K562 (cell line): ENCODE measurements around the gene CREG2. TPM values are rescaled to one million over a fixed set of nuclear protein-coding genes. Genes with fewer than 3 reads are reported as not detected.

Experiments used
- ATAC-seq: fragments of 200-7000 bp; cut with Tn5 transposase; 3 replicates; pipeline ENCODE4 v1.9.1; 2020; ENCODE audit warnings: moderate library complexity
- BruUV-seq: library from RNA; stranded (reverse); fragments of 400-500 nt; replicated peaks from 2 replicates; lab custom pipeline; 2021; lab: Mats Ljungman, UMichigan
- CTCF ChIA-PET: fragments of 300-600 bp; formaldehyde crosslinking; extraction: SDS; loops from one replicate; lab custom pipeline; 2021; ENCODE audit warnings: low intra/inter-chr PET ratio; lab: Yijun Ruan, JAX
- POLR2A ChIA-PET: fragments of 300-600, 350-650 bp; sonication (Branson Sonifier 250); formaldehyde crosslinking; extraction: SDS; loops from one replicate; lab custom pipeline; 2021; ENCODE audit warnings: antibody characterized with exemption, inconsistent platforms; lab: Yijun Ruan, JAX
- DNase-seq, 4 experiments: peaks; one replicate each; pipeline versions ENCODE4 v3.0.0 to v3.0.0-alpha.2; 2011 to 2018; ENCODE audit warnings: low spot score in 3 of 4, mixed read lengths in 3 of 4; ENCODE audit errors: extremely low read depth in 1 of 4
- FAIRE-seq: peaks from 2 replicates; lab custom pipeline; 2011; peaks lifted over from hg19 to GRCh38; lab: Jason Lieb, UNC
- H2AFZ ChIP-seq: 2 replicates; pipeline ENCODE4 v1.6.0; 2011; ENCODE audit warnings: low read depth, low read length, control low read depth, inconsistent platforms
- H3K27ac ChIP-seq: fragments of 200-600 bp; 3 replicates; pipeline ENCODE4 v1.8.0; 2011; ENCODE audit warnings: low read depth, mild to moderate bottlenecking, control low read depth, inconsistent platforms, low read length, moderate library complexity, mixed read lengths; ENCODE audit errors: extremely low read depth
- H3K27me3 ChIP-seq, 2 experiments: fragments of 300-600 bp in 1 of 2; 2 replicates in 1 of 2; 3 replicates in 1 of 2; pipeline versions ENCODE4 v1.6.0 to v1.8.0; 2011; ENCODE audit warnings: inconsistent platforms in 2 of 2, low read length in 2 of 2, mild to moderate bottlenecking in 1 of 2, mixed read lengths in 1 of 2, moderate library complexity in 1 of 2; ENCODE audit not compliant: control insufficient read depth in 2 of 2, insufficient read depth in 2 of 2
- H3K36me3 ChIP-seq: fragments of 300-600 bp; 3 replicates; pipeline ENCODE4 v1.8.0; 2011; ENCODE audit warnings: mild to moderate bottlenecking, low read length, inconsistent platforms; ENCODE audit not compliant: control insufficient read depth, insufficient read depth
- H3K4me1 ChIP-seq, 2 experiments: fragments of 200-600 bp in 1 of 2; replicated peaks in 1 of 2; 2 replicates in 1 of 2; 3 replicates in 1 of 2; pipeline versions ENCODE4 v1.5.1 to v1.8.0; 2011; ENCODE audit warnings: inconsistent platforms in 2 of 2, low read length in 2 of 2, mild to moderate bottlenecking in 1 of 2, mixed read lengths in 1 of 2, moderate library complexity in 1 of 2; ENCODE audit not compliant: control insufficient read depth in 2 of 2, insufficient read depth in 2 of 2
- H3K4me2 ChIP-seq: 2 replicates; pipeline ENCODE4 v1.6.1; 2011; ENCODE audit warnings: low read length, control low read depth, inconsistent platforms, mixed read lengths; ENCODE audit not compliant: insufficient read depth
- H3K4me3 ChIP-seq: fragments of 200-600 bp; sonication (generic), shearing (Covaris generic); 2 replicates; pipeline ENCODE4 v1.5.1; 2016; ENCODE audit warnings: control low read depth, inconsistent platforms
- H3K79me2 ChIP-seq: fragments of 200-600 bp; 3 replicates; pipeline ENCODE4 v1.8.0; 2011; ENCODE audit warnings: low read length, inconsistent platforms; ENCODE audit not compliant: control insufficient read depth, insufficient read depth
- H3K9ac ChIP-seq, 2 experiments: 2 replicates each; pipeline versions ENCODE4 v1.6.0 to v1.6.1; 2011; ENCODE audit warnings: low read depth in 2 of 2, low read length in 2 of 2, control low read depth in 1 of 2, inconsistent platforms in 1 of 2, mild to moderate bottlenecking in 1 of 2, mixed read lengths in 1 of 2; ENCODE audit not compliant: insufficient read depth in 1 of 2
- H3K9me1 ChIP-seq: one replicate; pipeline ENCODE4 v1.6.0; 2011; ENCODE audit warnings: inconsistent platforms, mild to moderate bottlenecking, low read length, moderate library complexity; ENCODE audit not compliant: control insufficient read depth, insufficient read depth
- H3K9me3 ChIP-seq: replicated peaks from 2 replicates; pipeline ENCODE4 v1.5.1; 2011; ENCODE audit warnings: low read depth, low read length, inconsistent platforms; ENCODE audit not compliant: control insufficient read depth, insufficient read depth
- H4K20me1 ChIP-seq: replicated peaks from 2 replicates; pipeline ENCODE4 v1.6.1; 2011; ENCODE audit warnings: low read length, inconsistent platforms, mixed read lengths; ENCODE audit not compliant: control insufficient read depth, insufficient read depth
- DDX20 ChIP-seq: fragments of 450-650 bp; IDR thresholded peaks from 2 replicates; pipeline ENCODE4 v1.6.1; 2016; ENCODE audit warnings: missing genetic modification characterization, low read depth, mild to moderate bottlenecking, missing compliant biosample characterization, moderate library complexity
- FOS ChIP-seq: IDR thresholded peaks from 3 replicates; pipeline ENCODE4 v1.6.1; 2011; ENCODE audit not compliant: insufficient read length; ENCODE audit errors: extremely low read depth
- GABPB1 ChIP-seq: sonication (generic); formaldehyde crosslinking; IDR thresholded peaks from 2 replicates; pipeline ENCODE4 v1.8.0; 2022; ENCODE audit warnings: mild to moderate bottlenecking, missing genetic modification reagents
- NELFE ChIP-seq: IDR thresholded peaks from 2 replicates; pipeline ENCODE4 v1.6.1; 2011; ENCODE audit warnings: mild to moderate bottlenecking; ENCODE audit not compliant: insufficient read depth, insufficient read length
- SMARCC2 ChIP-seq: fragments of 450-650 bp; IDR thresholded peaks from 2 replicates; pipeline ENCODE4 v1.6.1; 2017; ENCODE audit warnings: antibody characterized with exemption, moderate library complexity, mild to moderate bottlenecking, low read depth
- TSC22D4 ChIP-seq: fragments of 450-650 bp; IDR thresholded peaks from 2 replicates; pipeline ENCODE4 v1.6.1; 2016; ENCODE audit warnings: missing genetic modification characterization, missing biosample characterization, control low read depth
- XRCC4 ChIP-seq: IDR thresholded peaks from one replicate; pipeline ENCODE4 v1.6.1; 2011; ENCODE audit not compliant: insufficient read depth, insufficient read length; ENCODE audit errors: extremely low read depth
- YBX1 ChIP-seq: fragments of 450-650 bp; IDR thresholded peaks from 2 replicates; pipeline ENCODE4 v1.7.1; 2016; ENCODE audit warnings: mild to moderate bottlenecking
- WGBS: fragments of 100-300 bp; shearing (Covaris generic); methylation state at CpG from one replicate; pipeline ENCODE4 v1.1.6; 2016; ENCODE audit warnings: low coverage, mixed read lengths; ENCODE audit not compliant: insufficient coverage; ENCODE audit errors: missing lambda C conversion rate; 5-methylcytosine and 5-hydroxymethylcytosine counted together
- in situ Hi-C: fragments of 300-500 bp; cut with MboI; formaldehyde crosslinking; loops from 4 replicates; pipeline ENCODE4 v1.15.0; 2018; ENCODE audit warnings: inconsistent platforms, mixed read lengths
- intact Hi-C: fragments of 100-400 bp; cut with micrococcal nuclease; formaldehyde crosslinking; loops from 2 replicates; pipeline ENCODE4 v1.14.2; 2022
- polyA plus RNA-seq, 8 experiments: library from polyadenylated mRNA; depleted of rRNA in 4 of 8; stranded (reverse) in 5 of 8; unstranded in 3 of 8; fragments of >200 nt; fragmentation: Nextera tagmentation in 2 of 8; fragmentation: Illumina TruSeq in 1 of 8; extraction: Ambion mirVana in 2 of 8; extraction: Trizol in 1 of 8; gene quantifications; 2 replicates each; pipeline versions ENCODE4 v1.2.1 to v1.2.3, GENCODE V29; 2011 to 2014; ENCODE audit warnings: inconsistent platforms in 1 of 8, missing spikeins in 1 of 8
- total RNA-seq, 7 experiments: library from RNA; depleted of rRNA in 6 of 7; stranded (reverse); fragments of >200 nt in 6 of 7; fragmentation: Illumina TruSeq in 2 of 7; extraction: Trizol in 2 of 7; gene quantifications; 2 replicates each; pipeline versions ENCODE4 v1.2.1 to v1.2.3, GENCODE V29; 2011 to 2021; ENCODE audit warnings: low replicate concordance in 1 of 7
- TF ChIP-seq, protein P1 (sequence below): sonication (generic); formaldehyde crosslinking; IDR thresholded peaks from 2 replicates; pipeline ENCODE4 v1.8.0; 2023; ENCODE audit warnings: mild to moderate bottlenecking, missing genetic modification reagents
- TF ChIP-seq, protein P2 (sequence below): fragments of 450-650 bp; formaldehyde crosslinking; IDR thresholded peaks from 2 replicates; pipeline ENCODE4 v1.4.0; 2020; ENCODE audit warnings: mild to moderate bottlenecking, moderate library complexity
- TF ChIP-seq, protein P3 (sequence below): sonication (generic); formaldehyde crosslinking; IDR thresholded peaks from 2 replicates; pipeline ENCODE4 v1.8.0; 2022; ENCODE audit warnings: mild to moderate bottlenecking, missing genetic modification reagents, borderline replicate concordance
- TF ChIP-seq, protein P4 (sequence below), 2 experiments: IDR thresholded peaks; 2 replicates each; pipeline ENCODE4 v1.6.1; 2011; ENCODE audit warnings: borderline replicate concordance in 1 of 2, control low read depth in 1 of 2, low read depth in 1 of 2, low read length in 1 of 2, mild to moderate bottlenecking in 1 of 2, mixed read lengths in 1 of 2, moderate library complexity in 1 of 2; ENCODE audit not compliant: insufficient read depth in 1 of 2, insufficient read length in 1 of 2, poor library complexity in 1 of 2, severe bottlenecking in 1 of 2; ENCODE audit errors: extremely low read depth in 1 of 2

Gene CREG2
- total and polyA plus RNA-seq, 9 of the 15 experiments (the other 6 are each of a cell fraction or from before 2014, with no cell fraction given): not detected

DNA sequence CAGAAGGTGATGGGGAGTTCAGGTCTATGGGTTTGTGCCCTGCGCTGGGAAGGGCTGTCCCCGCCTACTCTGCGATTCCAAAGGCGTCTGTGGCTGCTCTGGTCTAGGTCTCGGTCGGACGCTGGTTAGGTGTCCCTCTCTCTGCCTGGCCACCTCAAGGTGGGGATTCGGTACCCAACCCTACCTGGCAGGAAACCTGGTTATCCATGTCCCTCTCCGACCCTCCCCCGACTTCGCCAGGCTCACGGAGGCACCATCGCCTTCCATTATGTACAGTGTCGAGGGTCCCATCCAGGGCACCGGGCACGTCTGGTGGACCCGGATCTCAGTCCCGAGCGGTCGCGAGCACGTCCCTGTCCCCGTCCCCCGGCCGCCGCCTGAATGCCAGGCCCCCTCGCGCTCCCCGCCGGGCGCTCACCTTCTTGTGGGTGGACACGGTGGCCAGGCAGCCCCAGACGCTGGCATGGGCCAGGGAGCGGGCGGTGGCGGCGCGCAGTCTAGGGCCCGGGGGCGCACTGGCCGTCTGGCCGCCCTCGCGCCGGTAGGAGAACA is 628 bp downstream of the CREG2 start:
- H3K4me2 ChIP-seq: no peak overlapping the region
- H3K9me1 ChIP-seq: peaks cover 2% of the 10 kb centered on the region
- ChIA-PET CTCF (no interaction called here), POLR2A (interaction anchor here (1.3 kb wide), 1 partner anchor 12 kb away, joined by 3 read pairs; no protein-coding TSS in a partner anchor)
- H3K9ac ChIP-seq: no peak overlapping the region
- DNase-seq (no peak), FAIRE-seq (no peak)
- H3K79me2 ChIP-seq: no peaks in the 10 kb centered on the region
- H4K20me1 ChIP-seq: no peaks in the 10 kb centered on the region
- no peak overlapping the region for H3K4me3 ChIP-seq
- H3K27ac ChIP-seq: no peak overlapping the region
- no peak for TF ChIP-seq FOS
- no peak for TF ChIP-seq NELFE
- TF ChIP-seq SMARCC2: no peak
- TF ChIP-seq DDX20: no peak
- TF ChIP-seq, protein P1, sequence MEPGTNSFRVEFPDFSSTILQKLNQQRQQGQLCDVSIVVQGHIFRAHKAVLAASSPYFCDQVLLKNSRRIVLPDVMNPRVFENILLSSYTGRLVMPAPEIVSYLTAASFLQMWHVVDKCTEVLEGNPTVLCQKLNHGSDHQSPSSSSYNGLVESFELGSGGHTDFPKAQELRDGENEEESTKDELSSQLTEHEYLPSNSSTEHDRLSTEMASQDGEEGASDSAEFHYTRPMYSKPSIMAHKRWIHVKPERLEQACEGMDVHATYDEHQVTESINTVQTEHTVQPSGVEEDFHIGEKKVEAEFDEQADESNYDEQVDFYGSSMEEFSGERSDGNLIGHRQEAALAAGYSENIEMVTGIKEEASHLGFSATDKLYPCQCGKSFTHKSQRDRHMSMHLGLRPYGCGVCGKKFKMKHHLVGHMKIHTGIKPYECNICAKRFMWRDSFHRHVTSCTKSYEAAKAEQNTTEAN (CRISPR knock-in tag): no peak
- TF ChIP-seq YBX1: no peak
- no peak for TF ChIP-seq GABPB1
- TF ChIP-seq, protein P2, sequence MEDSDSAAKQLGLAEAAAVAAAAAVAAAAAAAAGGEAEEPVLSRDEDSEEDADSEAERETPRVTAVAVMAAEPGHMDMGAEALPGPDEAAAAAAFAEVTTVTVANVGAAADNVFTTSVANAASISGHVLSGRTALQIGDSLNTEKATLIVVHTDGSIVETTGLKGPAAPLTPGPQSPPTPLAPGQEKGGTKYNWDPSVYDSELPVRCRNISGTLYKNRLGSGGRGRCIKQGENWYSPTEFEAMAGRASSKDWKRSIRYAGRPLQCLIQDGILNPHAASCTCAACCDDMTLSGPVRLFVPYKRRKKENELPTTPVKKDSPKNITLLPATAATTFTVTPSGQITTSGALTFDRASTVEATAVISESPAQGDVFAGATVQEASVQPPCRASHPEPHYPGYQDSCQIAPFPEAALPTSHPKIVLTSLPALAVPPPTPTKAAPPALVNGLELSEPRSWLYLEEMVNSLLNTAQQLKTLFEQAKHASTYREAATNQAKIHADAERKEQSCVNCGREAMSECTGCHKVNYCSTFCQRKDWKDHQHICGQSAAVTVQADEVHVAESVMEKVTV (CRISPR knock-in tag): no peak
- TF ChIP-seq, protein P3, sequence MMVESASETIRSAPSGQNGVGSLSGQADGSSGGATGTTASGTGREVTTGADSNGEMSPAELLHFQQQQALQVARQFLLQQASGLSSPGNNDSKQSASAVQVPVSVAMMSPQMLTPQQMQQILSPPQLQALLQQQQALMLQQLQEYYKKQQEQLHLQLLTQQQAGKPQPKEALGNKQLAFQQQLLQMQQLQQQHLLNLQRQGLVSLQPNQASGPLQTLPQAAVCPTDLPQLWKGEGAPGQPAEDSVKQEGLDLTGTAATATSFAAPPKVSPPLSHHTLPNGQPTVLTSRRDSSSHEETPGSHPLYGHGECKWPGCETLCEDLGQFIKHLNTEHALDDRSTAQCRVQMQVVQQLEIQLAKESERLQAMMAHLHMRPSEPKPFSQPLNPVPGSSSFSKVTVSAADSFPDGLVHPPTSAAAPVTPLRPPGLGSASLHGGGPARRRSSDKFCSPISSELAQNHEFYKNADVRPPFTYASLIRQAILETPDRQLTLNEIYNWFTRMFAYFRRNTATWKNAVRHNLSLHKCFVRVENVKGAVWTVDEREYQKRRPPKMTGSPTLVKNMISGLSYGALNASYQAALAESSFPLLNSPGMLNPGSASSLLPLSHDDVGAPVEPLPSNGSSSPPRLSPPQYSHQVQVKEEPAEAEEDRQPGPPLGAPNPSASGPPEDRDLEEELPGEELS (CRISPR knock-in tag): no peak
- TF ChIP-seq TSC22D4: no peak
- TF ChIP-seq, protein P4, sequence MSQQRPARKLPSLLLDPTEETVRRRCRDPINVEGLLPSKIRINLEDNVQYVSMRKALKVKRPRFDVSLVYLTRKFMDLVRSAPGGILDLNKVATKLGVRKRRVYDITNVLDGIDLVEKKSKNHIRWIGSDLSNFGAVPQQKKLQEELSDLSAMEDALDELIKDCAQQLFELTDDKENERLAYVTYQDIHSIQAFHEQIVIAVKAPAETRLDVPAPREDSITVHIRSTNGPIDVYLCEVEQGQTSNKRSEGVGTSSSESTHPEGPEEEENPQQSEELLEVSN (IDR thresholded peaks at IDR 0.05; ENCODE audit: borderline replicate concordance in 1 of 2, extremely low read depth in 1 of 2, insufficient read depth in 1 of 2, insufficient read length in 1 of 2, low read depth in 1 of 2, low read length in 1 of 2, poor library complexity in 1 of 2, severe bottlenecking in 1 of 2): no peak
- no peak for TF ChIP-seq XRCC4
- TF ChIP-seq, all 486 proteins: peak for 0
- WGBS: 22% methylated on average over 22 of the region's 45 CpGs
- Histone ChIP-seq H3K27me3 (peaks cover 18 to 38% of the 10 kb centered on the region in 2 experiments; a peak in 4 of 5 replicates), H3K4me1 (peaks cover 0 to 10% of the 10 kb centered on the region in 2 experiments; a peak in 2 of 5 replicates), H2AFZ (no peak overlapping the region), H3K36me3 (no peaks in the 10 kb centered on the region), H3K9me3 (no peaks in the 10 kb centered on the region)
- in situ Hi-C loops: no loop called here
- no peak for ATAC-seq
- intact Hi-C loops: loop anchor here (1.0 kb wide), 1 partner anchor 46 kb away; no protein-coding TSS in a partner anchor
- no TSS peak for BruUV-seq
